GM12878 (cell line): ENCODE results near the gene ITGA4. TPM values are rescaled to one million over a fixed set of nuclear protein-coding genes. Genes with fewer than 3 reads are reported as not detected.

ENCODE experiments used
- ATAC-seq: fragments of 200-7000 bp; cut with Tn5 transposase; 3 replicates; pipeline ENCODE4 v1.9.1; 2020; ENCODE audit warnings: mild to moderate bottlenecking, moderate library complexity
- BruUV-seq: library from RNA; stranded (reverse); fragments of 400-500 nt; replicated peaks from 2 replicates; lab custom pipeline; 2021; lab: Mats Ljungman, UMichigan
- CTCF ChIA-PET: fragments of 300-600 bp; sonication (Branson Sonifier 250); formaldehyde crosslinking; extraction: SDS; loops from one replicate; lab custom pipeline; 2021; ENCODE audit warnings: inconsistent platforms; lab: Yijun Ruan, JAX
- POLR2A ChIA-PET: fragments of 350-600 bp; formaldehyde crosslinking; extraction: SDS; loops from one replicate; lab custom pipeline; 2021; ENCODE audit warnings: inconsistent platforms; lab: Charles Lee
- RAD21 ChIA-PET: fragments of 300-600 bp; sonication (Branson Sonifier 250); formaldehyde crosslinking; loops from one replicate; lab custom pipeline; 2023; ENCODE audit warnings: antibody characterized with exemption; ENCODE audit not compliant: unreplicated experiment; lab: Charles Lee
- SMC1A ChIA-PET: fragments of 300-600 bp; sonication (Branson Sonifier 250); formaldehyde crosslinking; loops from one replicate; lab custom pipeline; 2023; ENCODE audit not compliant: unreplicated experiment, uncharacterized antibody; lab: Charles Lee
- DNase-seq: peaks from one replicate; pipeline ENCODE4 v3.0.0-alpha.2; 2011; ENCODE audit warnings: low read depth, low spot score
- FAIRE-seq: peaks from 3 replicates; lab custom pipeline; 2011; peaks lifted over from hg19 to GRCh38; lab: Jason Lieb, UNC
- H2AFZ ChIP-seq: 2 replicates; pipeline ENCODE4 v1.6.0; 2011; ENCODE audit warnings: low read depth, low read length, control low read depth; ENCODE audit not compliant: control insufficient read depth
- H3K27ac ChIP-seq: 2 replicates; pipeline ENCODE4 v1.5.1; 2011; ENCODE audit warnings: control low read depth; ENCODE audit not compliant: control insufficient read depth, insufficient read depth
- H3K27me3 ChIP-seq, 2 experiments: replicated peaks in 1 of 2; 2 replicates each; pipeline versions ENCODE4 v1.6.0 to v1.6.1; 2011; ENCODE audit warnings: low read length in 1 of 2; ENCODE audit not compliant: control insufficient read depth in 2 of 2, insufficient read depth in 2 of 2
- H3K36me3 ChIP-seq, 2 experiments: 2 replicates each; pipeline ENCODE4 v1.5.1; 2011; ENCODE audit warnings: low read length in 1 of 2; ENCODE audit not compliant: control insufficient read depth in 2 of 2, insufficient read depth in 2 of 2
- H3K4me1 ChIP-seq: 2 replicates; pipeline ENCODE4 v1.6.1; 2011; ENCODE audit warnings: mild to moderate bottlenecking, low read length, moderate library complexity, mixed read lengths; ENCODE audit not compliant: control insufficient read depth, insufficient read depth
- H3K4me2 ChIP-seq: 2 replicates; pipeline ENCODE4 v1.6.0; 2011; ENCODE audit warnings: control low read depth; ENCODE audit not compliant: control insufficient read depth, insufficient read depth
- H3K4me3 ChIP-seq: fragments of 200-600 bp; sonication (generic); 2 replicates; pipeline ENCODE4 v1.5.1; 2016
- H3K79me2 ChIP-seq: 2 replicates; pipeline ENCODE4 v1.6.0; 2011; ENCODE audit warnings: low read length; ENCODE audit not compliant: control insufficient read depth, insufficient read depth
- H3K9ac ChIP-seq: 2 replicates; pipeline ENCODE4 v1.8.0; 2011; ENCODE audit warnings: low read length, control low read depth, mixed read lengths; ENCODE audit not compliant: control insufficient read depth, insufficient read depth
- H3K9me3 ChIP-seq: replicated peaks from 3 replicates; pipeline ENCODE4 v1.5.1; 2011; ENCODE audit warnings: mild to moderate bottlenecking, low read length; ENCODE audit not compliant: control insufficient read depth, insufficient read depth
- H4K20me1 ChIP-seq: 2 replicates; pipeline ENCODE4 v1.6.0; 2011; ENCODE audit not compliant: control insufficient read depth, insufficient read depth
- MEF2A ChIP-seq: IDR thresholded peaks from 2 replicates; pipeline ENCODE4 v1.6.1; 2011; ENCODE audit warnings: low read depth, mild to moderate bottlenecking, low read length, moderate library complexity; ENCODE audit not compliant: insufficient read depth
- MEF2B ChIP-seq: fragments of 450-650 bp; IDR thresholded peaks from 2 replicates; pipeline ENCODE4 v1.6.1; 2018; ENCODE audit warnings: mild to moderate bottlenecking, moderate library complexity; ENCODE audit not compliant: partially characterized antibody, poor library complexity, severe bottlenecking
- POU2F2 ChIP-seq: IDR thresholded peaks from 3 replicates; pipeline ENCODE4 v1.6.1; 2011; ENCODE audit warnings: low read depth, mild to moderate bottlenecking, low read length, borderline replicate concordance
- SMARCA5 ChIP-seq: fragments of 450-650 bp; IDR thresholded peaks from 2 replicates; pipeline ENCODE4 v1.6.1; 2017; ENCODE audit warnings: mild to moderate bottlenecking
- SRF ChIP-seq, 2 experiments: IDR thresholded peaks; 2 replicates each; pipeline ENCODE4 v1.6.1; 2011; ENCODE audit warnings: low read depth in 2 of 2, low read length in 2 of 2, mild to moderate bottlenecking in 1 of 2, moderate library complexity in 1 of 2
- ZNF687 ChIP-seq: fragments of 450-650 bp; IDR thresholded peaks from 2 replicates; pipeline ENCODE4 v1.6.1; 2017; ENCODE audit warnings: mild to moderate bottlenecking, moderate library complexity
- WGBS: methylation state at CpG from one replicate; pipeline ENCODE4 v1.1.6; 2016; ENCODE audit warnings: low lambda C conversion rate; ENCODE audit not compliant: insufficient replicate concordance, insufficient coverage; ENCODE audit errors: missing lambda C conversion rate; 5-methylcytosine and 5-hydroxymethylcytosine counted together
- in situ Hi-C: fragments of 300-500 bp; cut with MboI; formaldehyde crosslinking; loops from 9 replicates; pipeline ENCODE4 v1.14.3; 2018; ENCODE audit warnings: mixed read lengths
- intact Hi-C: fragments of 100-400 bp; cut with micrococcal nuclease; formaldehyde crosslinking; loops from one replicate; pipeline ENCODE4 v1.14.2; 2022; ENCODE audit not compliant: unreplicated experiment
- polyA plus RNA-seq, 11 experiments: library from polyadenylated mRNA; depleted of rRNA in 4 of 11; unstranded in 6 of 11; stranded (reverse) in 5 of 11; fragments of >200 nt; fragmentation: Nextera tagmentation in 4 of 11; fragmentation: Illumina TruSeq in 1 of 11; extraction: Ambion mirVana in 4 of 11; extraction: Trizol in 1 of 11; gene quantifications; 1 replicate in 1 of 11; 2 replicates in 10 of 11; pipeline versions ENCODE4 v1.2.1 to v1.2.3, GENCODE V29; 2011 to 2016; ENCODE audit warnings: inconsistent platforms in 2 of 11, missing spikeins in 2 of 11, low read depth in 1 of 11
- total RNA-seq, 4 experiments: library from RNA; depleted of rRNA in 3 of 4; stranded (reverse); fragments of >200 nt in 3 of 4; fragmentation: Illumina TruSeq in 1 of 4; extraction: Trizol in 1 of 4; gene quantifications; 2 replicates each; pipeline versions ENCODE4 v1.2.1 to v1.2.3, GENCODE V29; 2013 to 2021

The ITGA4 gene
- total and polyA plus RNA-seq, 10 of the 15 experiments (the other 5 are each of a cell fraction or from before 2014, with no cell fraction given) = 12.4 to 87.9 (median 63.5) TPM

GRCh38 chr2:181462033-181462432 lies 4.8 kb downstream of the ITGA4 start:
- ChIA-PET CTCF (interaction anchor here (0.9 to 12.9 kb wide), 5 partner anchors 10 to 357 kb away, joined by 3 to 235 read pairs (median 3); no protein-coding TSS in a partner anchor), RAD21 (interaction anchor here (0.8 to 13.8 kb wide), 7 partner anchors 11 to 357 kb away, joined by 3 to 340 read pairs (median 5); no protein-coding TSS in a partner anchor), POLR2A (interaction anchor here (1.0 to 3.6 kb wide), 4 partner anchors 143 to 156 kb away, joined by 3 to 26 read pairs (median 8); no protein-coding TSS in a partner anchor), SMC1A (interaction anchor here (0.6 to 13.5 kb wide), 11 partner anchors 9 to 380 kb away, joined by 3 to 313 read pairs (median 3); no protein-coding TSS in a partner anchor)
- Histone ChIP-seq H3K27ac (peak overlapping the region; percentile 4), H2AFZ (no peak overlapping the region), H3K27me3 (no peaks in the 10 kb centered on the region), H3K79me2 (peaks cover 99% of the 10 kb centered on the region), H4K20me1 (no peaks in the 10 kb centered on the region; the same call in 1 of the 2 replicates), H3K4me2 (peak overlapping the region; percentile 89), H3K9me3 (no peaks in the 10 kb centered on the region), H3K9ac (no peak overlapping the region; the same call in 1 of the 2 replicates), H3K4me1 (peaks cover 18% of the 10 kb centered on the region; the same call in 1 of the 2 replicates), H3K4me3 (peak overlapping the region; percentile 27; the same call in 1 of the 2 replicates), H3K36me3 (no peaks in the 10 kb centered on the region)
- FAIRE-seq = no peak
- intact Hi-C loops = loop anchor here (5.0 to 10.0 kb wide), 3 partner anchors 255 to 1337 kb away; partner anchors contain the start of gene UBE2E3
- no TSS peak for BruUV-seq
- TF ChIP-seq POU2F2 (peak; percentile 56; the same call in 1 of the 3 replicates), SRF (IDR thresholded peaks at IDR 0.05; ENCODE audit: low read depth in 2 of 2, low read length in 2 of 2) (no peak), MEF2A (no peak), MEF2B (no peak), SMARCA5 (no peak), ZNF687 (no peak)
- WGBS = 0% methylated on average over 1 of the region's 1 CpG
- DNase-seq = no peak
- peak; percentile 38 for ATAC-seq
- in situ Hi-C loops = no loop called here
